Measurements from ENCODE around the gene LAP3.
A peak's percentile ranks its signal among the peaks of the same experiment; 100 is the strongest.

Gene LAP3

GRCh38 chr4:17619416-17620105 is 42.6 kb downstream of the LAP3 start:
- DNase-seq: no peak

- DNase-seq: no peak
These were observed 46.5 kb downstream of the LAP3 start for GRCh38 chr4:17623451-17624001.

GRCh38 chr4:17624821-17625220 is 47.8 kb downstream of the LAP3 start:
- DNase-seq: no peak

DNA sequence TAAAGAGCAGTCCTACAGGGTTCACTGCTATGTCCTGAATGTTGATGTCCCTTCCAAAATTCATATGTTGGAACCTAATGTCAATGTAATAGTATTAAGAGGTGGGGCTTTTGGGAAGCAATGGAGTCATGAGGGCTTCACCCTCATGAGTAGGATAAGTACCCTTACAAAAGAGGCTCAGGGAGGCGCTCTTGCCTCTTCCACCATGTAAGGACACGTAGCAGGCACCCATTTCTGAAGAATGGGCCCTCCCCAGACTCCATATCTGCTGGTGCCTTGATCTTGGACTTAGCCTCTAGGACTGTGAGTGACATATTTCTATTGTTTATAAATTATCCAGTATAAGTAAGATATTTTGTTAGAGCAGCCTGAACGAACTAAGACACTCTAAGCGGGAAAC is 53.2 kb downstream of the LAP3 start:
- DNase-seq: no peak

DNA sequence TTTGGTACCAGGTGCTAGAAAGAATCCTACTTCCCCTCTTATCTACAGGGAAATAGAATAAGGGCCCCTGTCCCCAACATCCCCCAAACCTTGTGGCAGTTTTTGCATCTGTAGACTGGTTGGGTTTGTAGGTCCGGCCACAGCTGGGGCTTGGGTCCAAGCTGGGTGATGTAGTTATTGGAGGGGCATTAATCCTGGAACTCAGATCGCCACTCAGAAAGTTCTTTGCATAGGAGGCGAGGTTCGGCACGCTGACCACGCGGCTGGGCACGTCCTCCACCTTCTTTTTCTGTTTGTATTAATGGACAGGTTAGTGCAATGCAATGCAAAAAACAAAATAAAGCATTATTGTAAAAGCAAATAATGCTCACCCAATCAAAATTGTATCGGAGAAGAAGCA is 56.6 kb downstream of the LAP3 start:
- no peak for DNase-seq

- no peak for DNase-seq
These were observed 58.1 kb downstream of the LAP3 start for GRCh38 chr4:17635056-17635455.

GRCh38 chr4:17636341-17636695 is 59.3 kb downstream of the LAP3 start:
- no peak for DNase-seq

DNA sequence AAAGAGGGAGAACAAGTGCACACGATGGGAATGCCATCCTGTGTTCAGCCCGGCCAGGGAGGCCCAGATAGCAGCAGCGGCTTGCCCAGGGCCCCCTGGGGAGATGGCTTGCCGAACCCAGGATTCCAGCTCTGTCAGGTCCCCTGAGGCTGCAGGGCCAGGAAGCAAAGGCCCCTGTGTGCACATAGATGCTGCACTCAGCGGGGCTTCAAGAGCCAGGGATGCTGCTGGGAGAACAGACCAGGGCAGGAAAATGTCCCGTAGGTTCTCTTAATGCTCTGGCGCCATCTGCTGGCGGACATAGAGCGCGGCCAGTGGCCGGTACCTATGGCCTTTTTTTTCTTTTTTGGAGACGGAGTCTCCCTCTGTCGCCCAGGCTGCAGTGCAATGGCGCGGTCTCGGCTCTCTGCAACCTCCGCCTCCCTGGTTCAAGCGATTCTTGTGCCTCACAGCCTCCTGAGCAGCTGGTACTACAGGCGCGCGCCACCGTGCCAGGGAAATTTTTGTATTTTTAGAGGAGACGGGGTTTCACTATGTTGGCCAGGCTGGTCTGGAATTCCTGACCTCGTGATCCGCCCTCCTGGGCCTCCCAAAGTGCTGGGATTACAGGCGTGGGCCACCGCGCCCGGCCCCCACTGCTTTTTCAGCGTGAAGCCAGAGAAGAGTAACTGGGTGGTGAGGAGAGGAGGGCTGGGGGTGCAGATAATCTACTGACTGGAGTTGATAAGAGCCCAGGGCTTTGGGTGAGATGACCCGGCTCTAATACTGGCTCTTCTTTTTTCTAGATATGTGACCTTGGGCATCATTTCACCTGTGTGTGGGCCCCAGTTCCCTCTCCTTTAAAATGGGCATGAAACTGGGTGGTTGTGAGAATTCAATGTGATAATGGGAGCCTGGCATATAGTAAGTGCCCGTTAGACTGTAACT is 60.0 kb downstream of the LAP3 start:
- peak; percentile 48 for DNase-seq

DNA sequence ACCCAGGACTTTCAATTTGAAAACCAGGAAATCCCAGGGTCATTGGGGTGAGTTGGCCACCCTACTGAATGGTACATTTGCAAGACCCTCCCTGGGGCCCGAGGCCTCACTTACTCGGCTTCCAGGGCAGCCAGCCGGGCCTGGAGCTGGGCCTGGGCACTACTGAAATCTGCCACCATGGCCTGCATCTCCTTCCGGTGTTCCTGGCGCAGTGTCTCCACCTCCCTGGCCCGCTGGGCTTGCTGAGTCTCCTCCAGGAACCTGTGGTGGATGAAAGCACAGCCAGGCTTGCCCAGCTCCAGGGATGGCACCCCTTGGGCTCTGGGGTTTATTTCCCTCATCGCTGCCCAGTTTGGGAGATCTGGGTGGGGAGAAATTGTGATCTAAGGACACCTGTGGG is 62.1 kb downstream of the LAP3 start:
- no peak for DNase-seq

- no peak for DNase-seq
These were observed 65.4 kb downstream of the LAP3 start for GRCh38 chr4:17642398-17642783.

DNA sequence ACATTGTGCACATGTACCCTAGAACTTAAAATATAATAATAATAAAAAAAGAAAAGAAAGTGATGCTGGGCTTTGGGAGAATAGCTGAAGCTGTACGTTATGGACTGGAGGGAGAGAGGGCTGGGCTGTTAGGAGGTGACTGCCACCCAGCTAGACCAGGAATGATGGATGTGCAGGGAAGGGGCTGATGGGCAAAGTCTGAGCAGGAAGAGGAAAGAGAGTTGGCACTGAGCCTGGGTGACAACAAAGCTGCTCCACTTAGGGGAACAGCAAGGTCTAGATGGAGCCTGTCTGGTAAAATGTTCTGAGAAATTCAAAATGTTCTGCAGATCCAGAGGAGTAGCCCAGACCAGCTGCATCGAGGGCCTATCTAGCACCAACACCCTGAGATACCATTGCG is 69.7 kb downstream of the LAP3 start:
- DNase-seq: no peak

- no peak for DNase-seq
These were observed 70.3 kb downstream of the LAP3 start for GRCh38 chr4:17647176-17647806.

DNA sequence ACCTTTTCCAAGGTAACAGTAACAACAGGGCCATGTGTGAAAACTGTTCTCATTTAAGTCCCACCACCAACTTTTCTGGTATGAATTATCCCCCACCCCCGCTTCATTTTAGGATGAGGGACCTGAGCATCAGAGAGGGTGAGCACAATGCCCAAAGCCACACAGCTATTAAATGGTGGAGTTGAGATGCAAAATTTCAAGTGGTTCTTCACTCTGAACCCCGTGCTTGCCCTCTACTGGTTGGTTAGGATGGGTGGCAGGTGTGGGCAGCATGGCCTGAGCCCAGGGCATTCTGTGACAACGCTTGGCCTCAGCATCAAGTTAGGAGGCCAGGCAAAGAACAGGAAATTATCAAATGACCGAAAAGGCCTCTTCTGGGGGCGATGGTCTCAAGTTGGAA is 70.9 kb downstream of the LAP3 start:
- DNase-seq: no peak

DNA sequence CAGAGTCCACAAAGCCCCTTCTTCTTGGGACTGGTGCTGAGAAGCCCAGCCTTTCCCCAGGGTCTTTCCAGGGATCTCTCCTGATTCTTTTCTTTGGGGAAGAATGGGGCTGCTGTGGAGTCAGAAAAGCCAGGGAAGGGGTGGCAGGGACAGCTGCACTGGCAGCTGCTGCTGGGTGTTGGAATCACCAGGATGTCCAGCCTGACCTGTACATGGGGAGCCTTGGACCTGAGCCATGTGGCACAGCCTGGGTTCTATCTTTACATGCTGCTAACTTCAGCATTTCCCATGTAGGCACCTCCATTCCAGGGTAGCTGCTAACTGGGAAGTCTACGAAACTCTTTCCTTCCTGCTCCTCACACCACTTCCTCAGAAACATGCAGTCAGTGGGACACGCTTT is 73.4 kb downstream of the LAP3 start:
- DNase-seq: no peak

DNA sequence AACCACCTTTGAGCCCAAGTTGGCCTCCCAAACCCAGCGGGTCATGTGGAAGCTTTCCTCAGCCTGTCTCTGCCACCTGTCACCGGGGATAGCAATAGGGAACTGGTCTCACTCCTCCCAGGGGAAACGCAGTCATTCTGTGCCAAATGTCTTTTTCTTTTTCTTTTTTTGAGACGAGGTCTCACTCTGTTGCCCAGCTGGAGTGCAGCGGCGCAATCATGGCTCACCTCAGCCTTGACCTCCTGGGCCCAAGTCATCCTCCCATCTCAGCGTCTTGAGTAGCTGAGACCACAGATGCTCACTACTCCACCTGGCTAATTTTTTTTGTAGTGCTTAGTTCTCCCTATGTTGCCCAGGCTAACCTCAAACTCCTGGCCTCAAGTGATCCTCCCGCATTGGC is 77.7 kb downstream of the LAP3 start:
- no peak for DNase-seq

DNA sequence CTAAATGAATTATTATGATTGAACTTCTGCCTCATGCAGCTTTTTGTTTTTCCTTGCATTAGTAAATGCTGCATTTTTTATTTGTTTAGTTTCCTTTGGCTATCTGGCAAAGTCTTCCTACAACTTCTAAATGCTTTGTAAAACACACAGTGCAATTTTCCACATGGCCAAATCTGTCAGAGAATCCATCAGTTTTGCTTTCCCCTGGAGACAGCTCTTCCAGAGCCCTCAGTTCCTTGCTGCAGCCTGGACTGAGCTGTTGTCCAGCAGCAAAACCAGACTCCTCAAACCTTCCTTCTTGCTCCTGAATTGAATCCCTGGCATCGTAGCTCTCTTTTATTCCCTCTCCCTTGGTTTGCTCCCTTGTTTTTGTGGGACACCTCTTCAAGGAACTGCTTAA is 80.1 kb downstream of the LAP3 start:
- no peak for DNase-seq
